NB4 (cell line): Measurements from ENCODE around the gene SMIM5.

Experiments used
- DNase-seq: peaks from one replicate; pipeline ENCODE4 v3.0.0; 2010; ENCODE audit warnings: low read depth
- H3K4me3 ChIP-seq: one replicate; pipeline ENCODE4 v1.5.1; 2011; ENCODE audit warnings: mild to moderate bottlenecking, low read depth, low read length, moderate library complexity
- CTCF ChIP-seq: IDR thresholded peaks from one replicate; pipeline ENCODE4 v1.5.1; 2012; ENCODE audit warnings: low read depth, low read length
- MAX ChIP-seq: IDR thresholded peaks from 2 replicates; pipeline ENCODE4 v1.6.1; 2011; ENCODE audit warnings: low read depth, low read length
- MYC ChIP-seq: IDR thresholded peaks from 2 replicates; pipeline ENCODE4 v1.6.1; 2011; ENCODE audit warnings: low read depth, low read length
- POLR2A ChIP-seq: IDR thresholded peaks from 2 replicates; pipeline ENCODE4 v1.6.1; 2011; ENCODE audit warnings: mild to moderate bottlenecking; ENCODE audit not compliant: insufficient read length; ENCODE audit errors: extremely low read depth

Gene SMIM5

GRCh38 chr17:75684924-75685323, 51.7 kb downstream of the SMIM5 start:
- no peak for DNase-seq
- H3K4me3 ChIP-seq, result no peak overlapping the region
- TF ChIP-seq POLR2A (no peak), MYC (no peak), CTCF (no peak), MAX (no peak)

GRCh38 chr17:75685499-75685898, 52.3 kb downstream of the SMIM5 start:
- no peak for TF ChIP-seq POLR2A
- TF ChIP-seq MAX, result no peak
- TF ChIP-seq MYC, result no peak
- H3K4me3 ChIP-seq, result no peak overlapping the region
- no peak for DNase-seq

- TF ChIP-seq POLR2A, result no peak
- TF ChIP-seq MYC, result peak; percentile 15; the same call in 1 of the 2 replicates
- no peak for TF ChIP-seq MAX
- peak; percentile 83 for DNase-seq
- no peak overlapping the region for H3K4me3 ChIP-seq
Measured at GRCh38 chr17:75688209-75688825, 55.1 kb downstream of the SMIM5 start.

GRCh38 chr17:75689441-75689873, 56.2 kb downstream of the SMIM5 start:
- no peak for DNase-seq
- TF ChIP-seq MAX, result no peak
- TF ChIP-seq POLR2A, result no peak
- no peak for TF ChIP-seq MYC
- no peak for TF ChIP-seq CTCF
- no peak overlapping the region for H3K4me3 ChIP-seq
